ENCODE data around the gene ADCK1.

DNA sequence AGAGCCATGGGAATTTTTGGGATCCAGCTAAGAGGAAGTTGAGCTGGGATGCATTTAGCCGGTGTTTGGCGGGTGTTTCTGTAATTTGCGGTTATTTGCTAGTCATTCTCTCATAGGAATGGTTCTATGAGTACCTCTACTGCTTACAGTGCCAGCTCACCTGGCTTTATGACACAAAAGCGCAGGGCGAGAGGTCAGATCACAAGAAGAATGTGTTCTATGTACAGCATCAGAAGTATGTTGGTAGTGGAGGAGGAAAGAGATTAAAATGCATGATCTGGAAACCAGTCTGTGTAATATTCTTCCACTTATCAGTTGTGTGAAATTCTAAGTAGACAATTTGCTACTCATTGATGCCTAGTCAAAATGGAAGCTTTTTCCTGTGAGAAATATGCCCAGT is 173.3 kb downstream of the ADCK1 start:
- no peak for TF ChIP-seq POLR2A (IDR thresholded peaks at IDR 0.05)
- TF ChIP-seq, protein P1, sequence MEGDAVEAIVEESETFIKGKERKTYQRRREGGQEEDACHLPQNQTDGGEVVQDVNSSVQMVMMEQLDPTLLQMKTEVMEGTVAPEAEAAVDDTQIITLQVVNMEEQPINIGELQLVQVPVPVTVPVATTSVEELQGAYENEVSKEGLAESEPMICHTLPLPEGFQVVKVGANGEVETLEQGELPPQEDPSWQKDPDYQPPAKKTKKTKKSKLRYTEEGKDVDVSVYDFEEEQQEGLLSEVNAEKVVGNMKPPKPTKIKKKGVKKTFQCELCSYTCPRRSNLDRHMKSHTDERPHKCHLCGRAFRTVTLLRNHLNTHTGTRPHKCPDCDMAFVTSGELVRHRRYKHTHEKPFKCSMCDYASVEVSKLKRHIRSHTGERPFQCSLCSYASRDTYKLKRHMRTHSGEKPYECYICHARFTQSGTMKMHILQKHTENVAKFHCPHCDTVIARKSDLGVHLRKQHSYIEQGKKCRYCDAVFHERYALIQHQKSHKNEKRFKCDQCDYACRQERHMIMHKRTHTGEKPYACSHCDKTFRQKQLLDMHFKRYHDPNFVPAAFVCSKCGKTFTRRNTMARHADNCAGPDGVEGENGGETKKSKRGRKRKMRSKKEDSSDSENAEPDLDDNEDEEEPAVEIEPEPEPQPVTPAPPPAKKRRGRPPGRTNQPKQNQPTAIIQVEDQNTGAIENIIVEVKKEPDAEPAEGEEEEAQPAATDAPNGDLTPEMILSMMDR (IDR thresholded peaks at IDR 0.05): no peak
